ENCODE results near the gene GPBP1. TPM values are rescaled to one million over a fixed set of nuclear protein-coding genes. Genes with fewer than 3 reads are reported as not detected.

Gene GPBP1
- total RNA-seq, 6 donors from 2014 or later, result 50.0 to 131 (median 55.3) TPM

DNA sequence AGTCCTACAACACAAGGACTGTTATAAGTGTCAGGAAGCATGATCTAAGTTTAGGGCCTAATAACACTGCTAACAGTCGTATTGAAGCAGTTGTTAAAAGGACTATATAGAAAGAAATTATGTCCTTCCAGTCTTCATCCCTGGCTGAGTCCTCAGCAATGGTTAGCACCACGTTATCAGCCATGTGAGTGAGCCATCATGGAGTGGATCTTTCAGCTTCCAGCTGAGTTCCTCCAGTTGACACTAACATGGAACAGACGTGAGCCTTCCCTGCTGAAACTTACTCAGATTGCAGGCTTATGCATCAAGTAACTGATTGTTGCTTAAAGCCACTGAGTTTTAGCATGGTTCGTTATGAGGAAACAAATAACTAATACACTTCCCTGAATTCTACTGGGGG lies 21.5 kb upstream of the GPBP1 start:
- Histone ChIP-seq H3K4me3 (no peak overlapping the region), H3K4me1 (no peaks in the 10 kb centered on the region), H3K27me3 (no peaks in the 10 kb centered on the region), H3K36me3 (no peaks in the 10 kb centered on the region), H3K9me3 (peaks cover 0 to 3% (median under 1%) of the 10 kb centered on the region in 4 donors), H3K27ac (no peak overlapping the region)
- TF ChIP-seq EP300 (IDR thresholded peaks at IDR 0.05) (no peak), POLR2A (IDR thresholded peaks at IDR 0.05) (no peak), POLR2AphosphoS5 (IDR thresholded peaks at IDR 0.05) (no peak)
- TF ChIP-seq, protein P1, sequence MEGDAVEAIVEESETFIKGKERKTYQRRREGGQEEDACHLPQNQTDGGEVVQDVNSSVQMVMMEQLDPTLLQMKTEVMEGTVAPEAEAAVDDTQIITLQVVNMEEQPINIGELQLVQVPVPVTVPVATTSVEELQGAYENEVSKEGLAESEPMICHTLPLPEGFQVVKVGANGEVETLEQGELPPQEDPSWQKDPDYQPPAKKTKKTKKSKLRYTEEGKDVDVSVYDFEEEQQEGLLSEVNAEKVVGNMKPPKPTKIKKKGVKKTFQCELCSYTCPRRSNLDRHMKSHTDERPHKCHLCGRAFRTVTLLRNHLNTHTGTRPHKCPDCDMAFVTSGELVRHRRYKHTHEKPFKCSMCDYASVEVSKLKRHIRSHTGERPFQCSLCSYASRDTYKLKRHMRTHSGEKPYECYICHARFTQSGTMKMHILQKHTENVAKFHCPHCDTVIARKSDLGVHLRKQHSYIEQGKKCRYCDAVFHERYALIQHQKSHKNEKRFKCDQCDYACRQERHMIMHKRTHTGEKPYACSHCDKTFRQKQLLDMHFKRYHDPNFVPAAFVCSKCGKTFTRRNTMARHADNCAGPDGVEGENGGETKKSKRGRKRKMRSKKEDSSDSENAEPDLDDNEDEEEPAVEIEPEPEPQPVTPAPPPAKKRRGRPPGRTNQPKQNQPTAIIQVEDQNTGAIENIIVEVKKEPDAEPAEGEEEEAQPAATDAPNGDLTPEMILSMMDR (IDR thresholded peaks at IDR 0.05), result no peak
- ATAC-seq (ENCODE audit: low FRiP score in 2 of 2) (no peak), DNase-seq (no peak)
- WGBS, 2 donors, result 91 to 95% methylated on average over 4 of the region's 4 CpGs

DNA sequence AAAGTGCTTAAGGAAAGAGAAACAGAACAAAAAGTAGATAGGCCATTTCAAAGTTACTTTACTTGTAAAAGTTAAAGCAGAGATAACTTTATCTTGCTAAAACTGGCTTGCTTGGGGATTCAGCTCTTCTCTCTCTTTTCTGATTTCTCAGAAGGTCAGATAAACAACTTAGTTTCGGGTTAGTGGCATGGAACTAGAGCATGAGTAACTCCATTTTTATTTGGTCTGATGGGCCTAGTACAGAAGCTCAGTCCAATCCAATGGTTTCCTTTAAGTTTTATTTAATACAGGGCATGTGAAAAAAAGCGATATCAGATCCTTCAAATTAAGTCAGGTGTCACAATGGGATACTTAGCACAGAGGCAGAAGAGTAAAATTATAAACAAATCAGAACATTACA lies 18.8 kb upstream of the GPBP1 start:
- Histone ChIP-seq H3K36me3 (no peaks in the 10 kb centered on the region), H3K4me3 (no peak overlapping the region), H3K27me3 (no peaks in the 10 kb centered on the region), H3K27ac (no peak overlapping the region), H3K9me3 (peaks cover 0 to 10% (median 7%) of the 10 kb centered on the region in 4 donors), H3K4me1 (no peaks in the 10 kb centered on the region)
- DNase-seq (no peak), ATAC-seq (ENCODE audit: low FRiP score in 2 of 2) (no peak)
- 91 to 93% methylated on average over 2 of the region's 2 CpGs for WGBS, 2 donors
- TF ChIP-seq POLR2AphosphoS5 (IDR thresholded peaks at IDR 0.05) (no peak), EP300 (IDR thresholded peaks at IDR 0.05) (no peak), POLR2A (IDR thresholded peaks at IDR 0.05) (no peak)

DNA sequence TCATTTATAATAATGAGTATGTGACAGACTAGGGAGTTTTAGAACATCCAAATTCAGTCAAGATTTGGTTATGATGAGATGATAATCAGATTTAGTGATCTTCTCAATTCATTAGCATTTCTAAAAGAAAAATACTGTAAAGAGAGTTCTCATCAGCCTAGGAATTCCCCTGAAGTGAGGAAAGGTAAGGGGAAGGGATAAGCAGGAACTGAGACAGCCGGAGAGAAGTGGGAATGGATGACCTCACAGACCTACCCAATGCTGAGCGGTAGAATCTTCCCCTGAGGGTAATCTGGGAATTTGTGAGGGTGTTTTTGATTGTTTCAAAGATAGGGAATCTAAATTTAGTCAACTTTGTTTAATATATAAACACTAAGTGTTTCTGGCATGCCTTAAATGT lies 16.7 kb upstream of the GPBP1 start:
- no peaks in the 10 kb centered on the region for H3K27me3 ChIP-seq
- no peak for ATAC-seq (ENCODE audit: low FRiP score in 2 of 2)
- H3K27ac ChIP-seq, result no peak overlapping the region
- H3K4me1 ChIP-seq, result no peaks in the 10 kb centered on the region
- H3K36me3 ChIP-seq, result no peaks in the 10 kb centered on the region
- H3K4me3 ChIP-seq, result no peak overlapping the region
- no peak for DNase-seq
- peaks cover 0 to 10% (median 7%) of the 10 kb centered on the region in 4 donors for H3K9me3 ChIP-seq
- WGBS, 2 donors, result 60 to 72% methylated on average over 2 of the region's 2 CpGs
- TF ChIP-seq, protein P1 (IDR thresholded peaks at IDR 0.05), result no peak
- no peak for TF ChIP-seq POLR2AphosphoS5 (IDR thresholded peaks at IDR 0.05)
- TF ChIP-seq POLR2A (IDR thresholded peaks at IDR 0.05), result no peak
- TF ChIP-seq EP300 (IDR thresholded peaks at IDR 0.05), result no peak

DNA sequence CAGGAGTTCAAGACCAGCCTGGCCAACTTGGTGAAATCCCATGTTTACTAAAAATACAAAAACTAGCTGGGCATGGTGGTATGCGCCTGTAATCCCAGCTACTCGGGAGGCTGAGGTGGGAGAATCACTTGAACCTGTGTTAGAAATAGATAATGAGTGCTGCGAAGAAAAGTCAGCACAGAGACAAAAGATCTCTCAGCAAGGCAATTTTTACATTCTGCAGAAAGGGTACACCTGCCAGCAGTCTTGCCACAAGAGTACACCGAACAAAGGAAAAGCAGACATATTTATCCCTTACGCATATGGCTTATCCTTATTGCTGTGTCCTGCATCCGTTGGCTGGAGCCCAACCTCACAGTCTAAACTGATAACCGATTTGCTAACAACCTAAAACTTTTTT lies 16.2 kb upstream of the GPBP1 start:
- Histone ChIP-seq H3K27me3 (no peaks in the 10 kb centered on the region), H3K27ac (no peak overlapping the region), H3K9me3 (peaks cover 0 to 10% (median 7%) of the 10 kb centered on the region in 4 donors), H3K4me3 (no peak overlapping the region), H3K36me3 (no peaks in the 10 kb centered on the region), H3K4me1 (no peaks in the 10 kb centered on the region)
- DNase-seq (no peak), ATAC-seq (ENCODE audit: low FRiP score in 2 of 2) (no peak)
- TF ChIP-seq EP300 (IDR thresholded peaks at IDR 0.05), result no peak
- TF ChIP-seq, protein P1 (IDR thresholded peaks at IDR 0.05), result no peak
- no peak for TF ChIP-seq POLR2A (IDR thresholded peaks at IDR 0.05)
- no peak for TF ChIP-seq POLR2AphosphoS5 (IDR thresholded peaks at IDR 0.05)
- WGBS, 2 donors, result 85 to 89% methylated on average over 7 of the region's 7 CpGs

DNA sequence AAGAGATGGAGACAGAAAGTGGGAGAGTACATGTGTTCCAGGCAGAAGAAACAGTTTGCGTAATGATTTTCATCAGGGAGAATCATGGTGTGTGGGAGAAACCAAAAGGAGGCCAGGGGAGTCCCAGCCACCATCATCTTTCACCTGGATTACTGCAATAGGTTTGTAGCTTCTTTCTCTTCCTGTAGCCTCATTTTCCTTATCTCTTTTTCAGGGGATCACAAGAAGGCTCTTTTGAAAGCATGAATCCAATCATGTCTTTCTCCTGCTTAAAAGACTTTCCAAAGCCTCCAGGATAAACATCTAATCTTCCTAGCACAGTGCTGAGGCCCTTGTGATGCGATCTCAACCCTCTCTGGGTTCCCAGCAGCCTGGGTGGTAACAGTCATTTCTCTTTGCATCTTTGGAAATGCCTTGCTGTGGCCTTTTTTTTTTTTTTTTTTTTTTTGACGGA lies 10.3 kb upstream of the GPBP1 start:
- WGBS, 2 donors, result 96 to 98% methylated on average over 3 of the region's 3 CpGs
- H3K4me3 ChIP-seq, result no peak overlapping the region
- TF ChIP-seq, protein P1 (IDR thresholded peaks at IDR 0.05), result no peak
- TF ChIP-seq EP300 (IDR thresholded peaks at IDR 0.05), result no peak
- no peak for TF ChIP-seq POLR2AphosphoS5 (IDR thresholded peaks at IDR 0.05)
- no peak for TF ChIP-seq POLR2A (IDR thresholded peaks at IDR 0.05)
- H3K36me3 ChIP-seq, result no peaks in the 10 kb centered on the region
- H3K4me1 ChIP-seq, result no peaks in the 10 kb centered on the region
- no peaks in the 10 kb centered on the region for H3K9me3 ChIP-seq
- DNase-seq, result no peak
- H3K27ac ChIP-seq, result no peak overlapping the region
- ATAC-seq (ENCODE audit: low FRiP score in 2 of 2), result no peak
- H3K27me3 ChIP-seq, result no peaks in the 10 kb centered on the region
